Endothelial cell of hepatic sinusoid (primary cell): ENCODE measurements around the gene KMT5B.

Source experiments
- in situ Hi-C: cut with HindIII; loops from 2 replicates; pipeline ENCODE4 v1.10.0; 2017; ENCODE audit warnings: low sequenced_read_pairs

The KMT5B gene

GRCh38 chr11:68186061-68186460 lies 27.0 kb downstream of the KMT5B start:
- in situ Hi-C loops, result no loop called here

- in situ Hi-C loops, result no loop called here
Measured at GRCh38 chr11:68181719-68182451, 31.2 kb downstream of the KMT5B start.

GRCh38 chr11:68179847-68180246 lies 33.2 kb downstream of the KMT5B start:
- in situ Hi-C loops, result no loop called here

GRCh38 chr11:68177877-68178276 lies 35.2 kb downstream of the KMT5B start:
- in situ Hi-C loops, result no loop called here

GRCh38 chr11:68173926-68174325 lies 39.2 kb downstream of the KMT5B start:
- in situ Hi-C loops, result no loop called here

GRCh38 chr11:68169442-68169841 lies 43.7 kb downstream of the KMT5B start:
- in situ Hi-C loops, result no loop called here

- in situ Hi-C loops, result no loop called here
Measured at GRCh38 chr11:68168694-68169093, 44.4 kb downstream of the KMT5B start.

- in situ Hi-C loops, result no loop called here
Measured at GRCh38 chr11:68167474-68167873, 45.6 kb downstream of the KMT5B start.

- in situ Hi-C loops, result no loop called here
Measured at GRCh38 chr11:68166969-68167368, 46.1 kb downstream of the KMT5B start.

GRCh38 chr11:68165601-68166000 lies 47.5 kb downstream of the KMT5B start:
- in situ Hi-C loops, result no loop called here

- in situ Hi-C loops, result no loop called here
Measured at GRCh38 chr11:68164437-68164836, 48.7 kb downstream of the KMT5B start.

- in situ Hi-C loops, result no loop called here
Measured at GRCh38 chr11:68163691-68164090, 49.4 kb downstream of the KMT5B start.

GRCh38 chr11:68160100-68160695 lies 52.9 kb downstream of the KMT5B start:
- in situ Hi-C loops, result no loop called here

GRCh38 chr11:68159665-68160064 lies 53.4 kb downstream of the KMT5B start:
- in situ Hi-C loops, result no loop called here

GRCh38 chr11:68159161-68159560 lies 53.9 kb downstream of the KMT5B start:
- in situ Hi-C loops, result no loop called here

- in situ Hi-C loops, result no loop called here
Measured at GRCh38 chr11:68158580-68158979, 54.5 kb downstream of the KMT5B start.

GRCh38 chr11:68153742-68154141 lies 59.4 kb downstream of the KMT5B start:
- in situ Hi-C loops, result no loop called here

GRCh38 chr11:68150037-68150436 lies 63.1 kb downstream of the KMT5B start:
- in situ Hi-C loops, result no loop called here

- in situ Hi-C loops, result no loop called here
Measured at GRCh38 chr11:68149417-68149816, 63.7 kb downstream of the KMT5B start.

GRCh38 chr11:68148879-68149278 lies 64.2 kb downstream of the KMT5B start:
- in situ Hi-C loops, result no loop called here

- in situ Hi-C loops, result no loop called here
Measured at GRCh38 chr11:68148071-68148805, 64.9 kb downstream of the KMT5B start.
